ENCODE measurements around the gene DNAJB12.
"Not testable (repeated sequence)": the region's sequence is repeated elsewhere in the genome, so short reads cannot be mapped to it uniquely, and the experiment has no call there.

Gene DNAJB12

DNA sequence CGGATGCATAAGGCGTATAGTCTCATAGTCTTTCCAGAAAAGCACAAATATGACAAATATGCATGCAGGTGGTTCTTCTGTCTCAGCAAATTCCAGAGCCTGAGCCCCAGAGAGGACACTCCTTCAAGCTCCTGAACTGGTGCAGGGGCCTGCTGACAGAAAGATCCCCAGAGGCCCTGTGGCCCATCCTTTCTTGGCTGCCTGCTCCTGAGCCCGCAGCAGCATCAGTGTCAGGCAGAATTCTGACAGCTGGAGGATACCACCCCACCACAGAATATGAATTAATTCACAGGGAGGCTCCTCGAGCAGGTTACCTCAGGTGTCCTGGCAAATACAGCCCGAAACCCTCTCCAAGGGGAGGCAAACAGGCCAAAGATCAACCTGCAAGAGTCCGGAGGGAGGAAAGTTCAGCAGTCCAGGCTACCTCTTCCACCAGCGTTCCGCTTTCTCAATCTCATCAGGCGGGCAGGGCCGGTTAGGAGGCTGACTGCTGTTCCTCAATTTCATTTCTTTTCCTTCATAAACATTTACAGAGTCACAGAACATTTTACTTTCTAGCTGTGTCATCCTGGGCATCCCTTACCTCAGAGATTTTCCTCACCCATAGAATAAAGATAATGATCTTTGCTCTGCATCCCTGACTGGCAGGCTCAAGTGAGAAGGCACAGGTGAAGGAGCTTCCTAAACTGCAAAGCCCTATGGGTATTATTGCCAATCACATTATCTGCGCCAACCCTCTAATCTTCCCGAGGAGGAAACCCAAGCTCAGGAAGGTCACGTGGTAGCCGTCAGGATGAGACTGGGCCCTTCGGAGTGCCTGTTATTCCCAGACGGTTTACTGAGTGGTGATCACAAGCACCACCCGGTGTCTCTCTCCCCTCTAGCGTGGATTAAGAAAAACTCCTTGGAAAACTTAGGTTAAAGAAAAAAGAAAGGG, 1.4 kb downstream of the DNAJB12 start:
- no peak for DNase-seq

DNA sequence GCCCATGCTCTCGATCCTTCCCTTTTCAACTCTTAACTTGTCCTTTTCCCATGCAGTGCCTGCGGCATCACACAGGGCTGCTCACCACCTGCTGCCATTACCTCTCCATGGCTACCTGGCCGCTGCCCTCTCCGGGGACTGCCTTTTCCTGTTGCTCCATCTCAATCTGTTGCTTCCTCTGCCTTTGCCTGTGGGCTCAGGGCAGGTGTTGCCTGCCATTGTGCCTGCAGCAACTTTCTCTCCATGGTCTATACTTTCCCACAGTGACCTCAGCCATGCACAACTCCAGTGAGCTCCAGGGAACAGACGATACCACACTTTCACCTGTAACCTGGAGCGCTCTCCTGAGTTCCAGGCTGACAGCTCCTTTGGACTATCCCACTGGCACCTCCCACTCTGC, 3.2 kb downstream of the DNAJB12 start:
- ATAC-seq (no peak), DNase-seq (no peak)

More for the DNA sequence above, 1.4 kb downstream of the DNAJB12 start:
- ATAC-seq, result no peak

DNA sequence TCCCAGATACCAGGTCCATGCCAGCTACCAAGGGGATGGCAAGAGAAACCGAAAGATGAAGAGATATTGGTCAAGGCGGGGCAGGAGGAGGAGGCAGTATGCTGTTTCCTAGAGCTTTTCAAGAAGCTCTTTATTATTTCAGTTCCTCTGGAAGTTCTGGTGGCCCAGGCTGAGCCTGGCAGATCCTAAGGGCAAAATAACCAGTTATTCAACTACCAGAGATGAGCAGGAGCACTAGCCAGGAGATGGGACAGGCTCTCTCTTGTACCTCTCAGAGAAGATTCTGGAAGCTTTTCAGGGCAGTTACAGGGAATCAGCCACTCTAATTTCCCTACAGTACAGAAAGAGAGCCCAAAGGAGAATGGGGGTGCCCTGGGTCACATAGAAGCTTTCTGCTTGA, 5.3 kb downstream of the DNAJB12 start:
- ATAC-seq (no peak), DNase-seq (no peak)

DNA sequence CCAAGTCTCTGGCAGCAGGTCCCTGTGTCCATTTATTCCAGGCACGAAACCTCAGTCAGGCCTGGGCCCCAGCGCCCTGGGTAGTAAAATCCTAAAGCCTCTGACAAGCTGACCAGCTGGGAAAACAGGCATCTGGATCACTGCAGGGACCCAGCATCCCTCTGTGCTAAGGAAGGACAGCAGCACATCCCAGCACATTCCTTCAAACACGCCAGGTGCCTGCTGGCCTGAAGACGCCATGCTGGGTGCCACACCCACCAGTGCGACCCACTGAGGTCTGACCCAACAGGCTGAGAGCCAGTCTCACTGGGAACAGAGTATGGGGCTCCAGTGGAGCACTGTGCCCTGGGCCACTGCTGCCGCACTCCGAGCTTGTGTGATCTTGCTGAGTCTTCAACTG, 6.4 kb downstream of the DNAJB12 start:
- DNase-seq, result no peak

GRCh38 chr10:72346117-72346516, 8.6 kb downstream of the DNAJB12 start:
- not testable (repeated sequence) for ATAC-seq, DNase-seq

More for the DNA sequence above, 6.4 kb downstream of the DNAJB12 start:
- ATAC-seq, result no peak

GRCh38 chr10:72344932-72345331, 9.8 kb downstream of the DNAJB12 start:
- ATAC-seq, result peak; percentile 55
- peak; percentile 56 for DNase-seq

DNA sequence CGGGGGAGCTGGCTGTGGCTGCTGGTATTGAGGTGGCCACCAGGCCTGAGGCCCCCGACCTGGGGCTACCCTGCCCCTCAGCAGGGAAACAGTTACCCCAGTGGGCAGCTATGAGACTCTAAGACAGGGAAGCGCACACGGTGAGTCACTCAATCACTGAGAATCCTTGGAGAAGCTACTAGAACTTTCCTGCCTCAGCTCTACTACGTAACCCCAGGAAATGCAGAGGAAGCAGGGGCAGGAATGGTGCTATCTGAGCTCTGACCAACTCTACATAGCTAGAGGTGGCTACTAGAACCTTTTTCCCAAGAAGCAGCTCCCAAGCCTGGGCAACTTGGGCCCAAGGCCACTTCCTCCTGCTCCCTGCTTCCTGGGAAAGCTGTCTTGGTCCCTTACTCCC, 11.8 kb downstream of the DNAJB12 start:
- ATAC-seq (no peak), DNase-seq (no peak)

DNA sequence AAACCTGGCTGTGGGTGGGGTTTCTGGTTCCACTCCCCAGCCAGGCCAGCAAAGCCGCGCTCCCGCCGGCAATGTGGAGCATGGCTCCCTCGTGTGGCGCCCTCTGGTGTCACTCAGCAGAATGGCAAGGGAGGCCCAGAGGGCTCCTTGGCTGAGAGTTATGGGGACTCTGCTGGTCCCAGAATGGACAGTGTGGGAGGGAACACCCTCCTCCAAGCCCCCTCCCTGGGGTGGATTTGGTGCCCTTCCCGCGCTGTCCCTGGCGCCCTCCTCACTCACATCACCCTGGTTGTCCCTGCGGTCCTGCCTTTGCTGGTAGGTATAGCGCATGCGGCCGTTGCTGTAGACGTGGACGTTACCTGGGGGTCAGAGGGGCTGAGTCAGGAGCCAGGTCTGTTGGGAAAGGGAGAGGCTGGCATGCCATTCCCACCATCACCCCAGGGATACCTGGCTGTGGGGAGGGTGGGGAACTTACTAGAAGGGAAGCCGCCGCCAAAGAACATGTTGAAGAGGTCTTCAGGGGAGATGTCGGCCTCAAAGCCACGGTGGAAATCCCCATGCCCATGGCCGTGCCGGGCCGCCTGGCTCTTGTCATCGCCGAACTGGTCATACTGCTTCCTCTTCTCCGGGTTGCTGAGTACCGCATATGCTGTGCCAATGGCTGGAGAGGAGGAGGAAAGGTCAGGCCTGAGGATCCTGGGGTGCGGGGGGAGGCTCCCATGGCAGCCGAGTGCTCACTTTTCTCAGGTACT, 14.0 kb downstream of the DNAJB12 start:
- ATAC-seq (peak; percentile 63), DNase-seq (peak; percentile 88)

GRCh38 chr10:72338180-72338579, 16.5 kb downstream of the DNAJB12 start:
- ATAC-seq, result no peak
- DNase-seq, result no peak

DNA sequence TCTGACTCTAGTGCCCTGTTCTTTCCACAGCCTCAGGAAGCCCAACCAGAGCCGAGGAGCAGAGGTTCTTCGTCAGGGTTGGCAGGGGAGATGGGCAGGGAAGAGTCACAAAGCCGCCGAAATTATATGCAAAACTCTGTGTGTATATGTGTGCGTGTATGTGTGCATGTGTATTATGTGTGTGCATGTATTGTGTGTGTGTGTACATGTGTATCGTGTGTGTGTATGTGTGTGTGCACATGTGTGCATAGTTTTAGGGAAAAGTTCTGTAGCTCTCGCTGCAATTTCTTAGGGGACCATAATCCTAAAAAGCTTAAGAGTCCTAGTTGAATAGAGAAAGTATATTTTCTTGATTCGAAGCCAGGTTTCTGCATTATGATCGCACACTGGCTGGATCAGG, 17.0 kb downstream of the DNAJB12 start:
- ATAC-seq (no peak), DNase-seq (no peak)

DNA sequence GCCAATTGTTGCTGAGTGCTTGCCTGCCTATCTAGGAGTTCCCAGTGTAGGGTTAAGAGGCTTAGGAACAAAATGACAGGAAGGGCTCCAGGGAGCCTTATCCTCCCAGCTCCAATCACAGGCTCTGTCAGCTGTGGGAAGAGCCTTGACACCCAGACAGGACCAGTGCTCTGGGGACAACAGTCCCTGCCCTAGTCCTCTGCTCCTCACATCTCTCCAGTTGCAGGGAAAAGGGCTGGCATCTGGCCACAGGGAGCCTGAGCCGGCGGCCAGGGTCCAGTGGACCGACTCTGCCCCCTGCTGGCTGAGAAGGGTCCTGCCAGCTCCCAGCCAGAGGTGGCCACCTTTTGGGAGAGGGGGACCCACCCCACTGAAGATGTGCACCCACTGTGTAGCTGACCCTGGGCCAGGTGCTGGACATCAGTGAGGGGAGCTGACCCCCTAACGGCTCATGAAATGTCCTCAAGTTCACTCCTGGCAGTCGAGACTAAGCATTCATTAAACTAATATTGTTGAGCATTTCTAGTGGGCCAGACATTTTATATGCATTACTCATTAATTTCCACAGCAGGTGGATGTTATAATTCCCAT, 17.6 kb downstream of the DNAJB12 start:
- peak; percentile 86 for DNase-seq
- ATAC-seq, result no peak

GRCh38 chr10:72336259-72337038, 18.3 kb downstream of the DNAJB12 start:
- ATAC-seq (no peak), DNase-seq (peak; percentile 18)

- DNase-seq, result peak; percentile 70
- ATAC-seq, result peak; percentile 14
These were observed 19.1 kb downstream of the DNAJB12 start for GRCh38 chr10:72335394-72336258.

- peak; percentile 72 for ATAC-seq
- peak; percentile 90 for DNase-seq
These were observed 19.8 kb downstream of the DNAJB12 start for GRCh38 chr10:72334825-72335393.

DNA sequence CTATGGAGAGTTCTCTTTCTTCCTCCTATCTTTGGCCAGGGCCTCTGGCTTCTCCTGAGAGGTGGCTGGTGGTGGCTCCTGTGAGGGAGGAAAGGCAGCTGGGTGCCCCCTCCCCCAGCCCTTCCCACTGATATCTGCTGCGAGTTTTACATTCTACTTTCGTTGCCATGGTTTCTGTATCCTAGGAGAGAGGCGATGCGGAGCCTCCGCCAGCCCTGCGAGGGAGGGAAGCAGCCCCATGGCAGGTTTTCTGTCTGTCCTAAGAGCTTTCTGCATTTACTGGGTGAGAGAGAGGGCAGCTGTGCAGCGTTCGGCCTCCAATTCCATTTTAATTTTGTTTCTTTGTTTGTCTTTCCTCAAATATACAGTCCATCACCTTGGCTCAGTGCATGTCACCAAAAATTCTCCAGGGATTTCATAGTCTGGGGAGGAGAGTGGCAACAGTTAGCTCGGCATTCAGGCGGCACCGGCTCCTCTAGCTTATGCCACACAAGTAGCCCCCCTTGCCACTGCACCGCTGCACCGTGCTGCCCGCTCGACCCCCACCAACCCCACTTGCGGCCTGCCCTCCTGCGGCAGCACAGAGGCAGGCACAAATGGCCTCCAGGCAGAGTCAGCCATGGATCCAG, 20.4 kb downstream of the DNAJB12 start:
- ATAC-seq, result no peak
- peak; percentile 41 for DNase-seq

DNA sequence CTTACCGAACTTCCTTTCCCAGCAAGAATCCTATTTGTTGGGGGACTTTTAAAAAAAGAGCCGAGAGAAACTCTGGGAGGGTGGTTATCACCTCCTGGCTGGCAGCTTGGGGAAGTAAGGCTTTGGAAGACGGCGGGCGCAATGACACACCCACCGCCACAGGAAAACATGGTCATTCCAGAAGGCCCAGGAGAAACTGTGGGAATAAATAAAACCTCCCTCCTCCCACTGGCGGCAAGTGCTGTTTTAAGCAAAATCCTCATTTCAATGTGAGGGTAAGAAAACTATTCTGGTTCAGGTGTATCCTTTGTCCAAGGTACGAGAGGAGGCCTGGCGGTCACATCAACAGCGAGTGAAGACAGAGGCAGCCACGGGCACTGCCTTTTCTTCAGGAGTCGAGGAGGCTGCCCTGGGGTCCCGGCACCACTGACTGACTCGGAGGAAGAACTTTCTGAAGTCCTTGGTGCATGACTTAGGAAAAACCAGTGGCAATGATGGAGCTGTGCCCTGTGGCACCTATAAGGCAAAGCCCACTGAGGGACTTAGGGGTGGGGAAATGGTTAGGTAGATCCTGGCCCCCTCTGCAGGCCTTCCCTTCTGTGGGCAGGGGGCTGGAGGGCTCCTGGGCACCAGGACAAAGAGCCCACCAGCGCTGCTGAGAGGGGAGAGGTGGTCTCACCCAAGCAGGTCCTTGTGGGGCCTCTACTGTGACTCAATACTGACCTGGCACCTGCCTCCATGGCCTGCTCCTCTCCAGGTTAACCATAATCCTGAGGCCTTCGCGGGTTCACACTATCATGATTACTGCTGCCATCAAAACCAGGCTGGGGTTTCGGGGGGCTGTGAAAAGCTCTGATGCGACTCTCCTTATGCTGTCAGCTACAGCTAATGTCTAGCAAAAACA, 21.4 kb downstream of the DNAJB12 start:
- no peak for ATAC-seq
- peak; percentile 69 for DNase-seq

DNA sequence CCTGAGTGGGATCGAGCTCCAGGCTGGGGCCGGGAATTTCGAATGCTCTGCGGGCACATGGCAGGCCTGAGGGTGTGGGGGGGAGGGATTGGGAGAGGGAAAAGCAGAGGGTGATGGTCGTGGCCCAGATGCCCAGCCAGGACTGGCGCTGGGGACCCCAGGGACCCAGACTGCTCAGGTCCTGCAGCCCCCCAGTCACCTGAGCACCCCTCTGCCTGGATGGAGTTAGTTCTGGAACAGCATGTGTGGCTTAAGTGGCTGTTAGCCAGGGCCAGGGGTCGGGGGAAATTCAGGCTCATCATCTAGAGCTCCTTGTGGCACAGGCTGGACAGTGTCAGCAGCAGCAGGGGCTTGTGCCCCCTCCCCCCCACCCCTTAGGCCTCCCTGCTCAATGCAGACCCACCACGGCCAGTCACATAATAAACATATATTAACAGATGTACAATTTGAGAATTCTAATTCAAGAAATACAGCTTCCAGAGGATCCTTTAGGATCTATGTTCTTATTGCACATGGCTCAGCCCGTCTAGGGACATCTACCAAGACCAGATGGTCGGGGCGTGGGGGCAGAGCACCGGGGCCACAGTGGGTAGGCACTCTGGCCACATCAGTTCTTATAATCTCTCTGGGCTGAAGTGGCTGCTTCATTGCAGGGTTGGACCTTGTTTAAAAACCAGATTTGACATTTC, 22.2 kb downstream of the DNAJB12 start:
- no peak for ATAC-seq
- peak; percentile 32 for DNase-seq
